HG03280 (cell line): ENCODE results near the gene KRTAP4-11.
"Not testable (repeated sequence)": the region's sequence is repeated elsewhere in the genome, so short reads cannot be mapped to it uniquely, and the experiment has no call there.

Experiments used
- ATAC-seq: cut with Tn5 transposase; IDR thresholded peaks from one replicate; pipeline ENCODE4 v1.9.1; 2021; ENCODE audit warnings: mild to moderate bottlenecking, moderate library complexity; ENCODE audit not compliant: unreplicated experiment

KRTAP4-11 gene

GRCh38 chr17:41125064-41125463, 6.9 kb upstream of the KRTAP4-11 start:
- ATAC-seq = no peak

- not testable (repeated sequence) for ATAC-seq
These were observed 5.8 kb upstream of the KRTAP4-11 start, which contains the start of gene KRTAP4-12 for GRCh38 chr17:41123991-41124371. KRTAP4-12 (minus strand) TSS chr17:41124182; CDS start chr17:41124122, 60 bp downstream.

DNA sequence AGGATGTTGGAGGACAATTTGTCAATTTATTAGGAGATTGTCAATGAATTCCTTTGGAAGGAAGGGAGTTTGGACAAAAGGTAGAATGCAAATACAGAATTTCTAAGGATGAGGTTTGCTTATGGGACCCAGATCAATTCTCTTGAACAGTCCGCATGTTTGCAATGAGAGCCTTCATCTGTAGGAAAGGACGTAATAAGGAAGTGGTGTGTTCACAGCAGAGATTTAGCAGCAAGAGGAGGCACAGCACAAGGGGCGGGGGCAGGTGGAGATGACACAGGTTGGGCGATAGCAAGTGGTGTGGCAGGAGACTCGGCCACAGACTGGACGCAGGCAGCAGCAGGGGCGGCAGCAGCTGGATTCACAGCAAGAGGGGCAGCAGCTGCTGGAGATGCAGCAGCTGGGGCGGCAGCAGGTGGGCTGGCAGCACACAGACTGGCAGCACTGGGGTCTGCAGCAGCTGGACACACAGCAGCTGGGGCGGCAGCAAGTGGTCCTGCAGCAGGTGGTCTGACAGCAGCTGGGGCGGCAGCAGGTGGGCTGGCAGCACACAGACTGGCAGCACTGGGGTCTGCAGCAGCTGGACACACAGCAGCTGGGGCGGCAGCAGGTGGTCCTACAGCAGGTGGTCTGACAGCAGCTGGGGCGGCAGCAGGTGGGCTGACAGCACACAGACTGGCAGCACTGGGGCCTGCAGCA, 5.3 kb upstream of the KRTAP4-11 start:
- not testable (repeated sequence) for ATAC-seq

GRCh38 chr17:41121742-41122141, 3.6 kb upstream of the KRTAP4-11 start:
- ATAC-seq = no peak

DNA sequence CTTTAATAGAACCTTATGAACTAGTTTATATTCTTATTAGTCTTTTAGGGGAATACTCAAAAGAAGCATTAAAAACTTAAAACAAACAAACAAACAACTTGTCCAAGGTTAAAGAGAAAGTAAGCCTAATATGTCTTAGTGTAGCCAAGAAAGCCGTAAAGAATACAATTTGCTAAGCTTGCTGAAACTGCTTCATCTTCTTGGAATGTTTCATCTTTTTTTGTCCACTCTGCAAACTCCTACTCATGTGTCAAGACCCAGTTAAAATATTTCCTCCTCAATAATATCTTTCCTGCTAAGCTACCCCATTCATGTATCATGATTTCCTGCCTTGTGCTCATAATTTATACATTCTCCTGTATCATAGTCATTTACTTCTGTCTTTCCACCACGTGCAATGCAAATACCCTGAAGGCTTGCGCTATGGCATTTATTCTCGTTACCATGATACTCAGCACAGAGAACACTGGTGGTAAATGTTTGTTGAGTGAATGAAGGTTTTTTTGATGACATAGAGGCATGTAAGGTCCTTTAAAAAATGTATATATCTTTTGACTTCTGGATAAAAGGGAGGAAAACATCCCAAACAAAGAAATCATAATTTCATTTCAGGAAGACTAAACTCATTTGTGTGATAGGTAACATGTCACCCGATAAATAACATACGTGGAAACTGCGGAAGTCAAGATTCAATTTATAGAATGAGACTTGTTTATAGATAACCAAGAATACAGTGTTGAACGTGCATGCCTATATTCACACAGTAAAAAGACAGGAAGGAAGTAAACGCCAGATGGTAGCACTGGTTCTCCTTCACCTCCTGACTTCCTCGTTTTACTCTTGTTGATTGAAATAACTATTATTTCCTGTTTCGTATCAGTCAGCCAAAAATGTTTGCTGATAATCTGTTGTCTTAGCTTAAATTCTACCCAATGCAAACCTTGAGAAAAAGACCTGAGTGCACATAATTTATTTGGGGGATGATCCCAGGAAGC, 1.8 kb upstream of the KRTAP4-11 start:
- not testable (repeated sequence) for ATAC-seq

DNA sequence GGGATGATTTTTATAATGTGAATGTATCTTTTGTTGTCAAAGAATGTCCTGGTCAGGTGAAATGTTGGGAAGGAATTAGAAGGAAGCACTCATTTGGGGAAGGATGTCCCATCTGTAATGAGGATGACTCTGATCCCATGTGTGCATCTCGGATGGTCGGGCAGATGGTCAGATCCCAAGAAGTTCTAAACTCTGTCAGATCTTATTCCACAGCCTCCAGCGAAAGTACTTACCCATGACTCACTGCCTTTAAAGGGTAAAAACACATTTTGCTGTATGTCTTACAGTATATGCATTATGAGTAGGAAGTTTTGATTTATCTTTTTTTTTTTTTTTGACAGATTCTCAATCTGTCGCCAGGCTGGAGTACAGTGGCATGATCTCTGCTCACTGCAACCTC, 548 bp upstream of the KRTAP4-11 start:
- ATAC-seq = no peak

DNA sequence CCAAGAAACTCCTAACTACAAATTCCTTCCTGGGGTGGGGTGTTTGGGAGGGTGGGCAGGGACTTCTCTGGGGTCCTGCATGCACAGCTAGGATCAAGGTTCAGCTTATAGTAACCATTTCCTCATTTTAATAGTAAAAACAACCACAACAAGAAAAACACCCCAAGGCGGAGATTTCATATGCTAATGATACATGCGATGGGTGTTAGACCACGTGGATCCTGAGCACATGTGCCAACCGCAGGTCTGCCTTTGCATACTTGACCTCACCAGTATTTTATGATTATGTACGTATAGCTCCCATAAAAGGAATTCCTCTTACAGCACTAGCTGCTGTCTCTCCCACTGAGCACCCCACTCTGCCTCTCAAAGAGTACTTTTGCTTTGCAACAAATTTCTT, 1.9 kb downstream of the KRTAP4-11 start:
- ATAC-seq = no peak

DNA sequence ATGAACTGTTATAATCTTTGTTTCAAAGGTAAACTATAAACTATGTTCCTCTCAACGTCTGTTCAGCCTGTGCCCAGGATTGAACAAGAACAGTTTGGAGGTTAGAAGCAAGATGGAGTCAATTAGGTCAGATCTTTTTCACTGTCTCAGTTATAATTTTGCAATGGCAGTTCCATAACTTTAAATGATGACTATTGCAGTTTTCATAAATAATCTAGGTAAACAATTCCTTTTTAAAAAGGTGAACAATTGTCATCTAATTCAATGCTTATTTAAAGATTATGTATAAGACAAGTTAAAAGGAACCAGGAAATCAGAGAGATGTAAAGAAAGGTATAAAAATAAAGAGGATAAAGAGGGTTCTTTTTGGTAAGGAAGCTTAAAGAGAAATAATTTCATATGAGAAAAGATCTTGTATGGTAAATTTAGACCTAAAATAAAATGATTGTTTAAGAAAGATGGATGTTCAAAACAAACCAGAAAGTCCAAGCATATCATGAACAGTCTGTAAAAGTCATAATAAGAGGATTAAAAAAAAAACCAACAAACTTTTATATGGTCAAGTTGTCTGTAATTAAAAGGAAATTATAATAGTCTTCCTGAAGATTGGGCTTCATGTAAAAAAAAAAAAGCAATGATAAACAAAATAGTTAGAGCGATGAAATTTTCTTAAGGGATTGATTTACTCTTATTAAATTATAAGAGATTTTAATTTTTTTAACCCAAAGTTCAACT, 6.9 kb downstream of the KRTAP4-11 start:
- no peak for ATAC-seq

GRCh38 chr17:41108728-41109386, 9.3 kb downstream of the KRTAP4-11 start:
- not testable (repeated sequence) for ATAC-seq

- ATAC-seq = no peak
These were observed 10.2 kb downstream of the KRTAP4-11 start for GRCh38 chr17:41107941-41108450.

GRCh38 chr17:41105347-41105746, 12.8 kb downstream of the KRTAP4-11 start, which contains the start of gene KRTAP4-9:
KRTAP4-9 (plus strand) TSS chr17:41105389; CDS start chr17:41105389, 0 bp downstream.
- ATAC-seq = not testable (repeated sequence)

DNA sequence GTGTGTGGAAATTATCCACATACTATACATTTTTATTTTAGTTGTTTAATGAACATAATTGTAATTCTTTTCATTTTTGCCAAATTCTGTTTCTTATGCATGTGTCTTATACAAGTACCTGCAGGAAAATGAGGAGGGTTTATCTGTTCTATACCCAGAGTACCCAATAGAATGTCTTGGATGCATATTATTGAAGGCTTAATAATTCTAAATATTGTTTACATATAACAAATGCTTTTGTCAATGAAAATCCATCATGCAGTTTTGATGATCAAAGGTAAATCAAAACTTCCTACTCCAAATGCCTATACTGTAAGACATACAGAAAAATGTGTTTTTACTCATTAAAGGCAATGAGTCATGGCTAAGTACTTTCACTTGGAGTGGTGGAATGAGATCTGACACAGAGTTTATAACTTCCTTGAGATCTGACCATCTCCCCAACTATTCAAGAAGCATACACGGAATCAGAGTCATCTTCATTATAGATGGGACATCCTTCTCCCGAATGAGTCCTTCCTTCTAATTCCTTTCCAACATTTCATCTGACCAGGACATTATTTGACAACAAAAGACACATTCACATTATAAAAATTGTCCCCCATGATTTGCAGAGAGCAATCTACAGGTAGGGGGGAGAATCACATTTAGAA, 13.7 kb downstream of the KRTAP4-11 start:
- ATAC-seq = not testable (repeated sequence)

DNA sequence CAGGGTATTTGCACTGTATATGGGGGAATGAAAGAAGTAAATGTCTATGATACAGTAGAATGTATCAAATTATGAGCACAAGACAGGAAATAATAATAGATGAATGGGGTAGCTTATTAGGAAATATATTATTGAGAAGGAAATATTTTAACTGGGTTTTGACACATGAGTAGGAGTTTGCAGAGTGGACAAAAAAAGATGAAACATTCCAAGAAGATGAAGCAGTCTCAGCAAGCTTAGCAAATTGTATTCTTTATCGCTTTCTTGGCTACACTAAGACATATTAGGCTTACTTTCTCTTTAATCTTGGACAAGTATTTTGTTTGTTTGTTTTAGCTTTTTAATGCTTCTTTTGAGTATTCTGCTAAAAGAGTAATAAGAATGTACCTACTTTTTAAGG, 14.3 kb downstream of the KRTAP4-11 start:
- ATAC-seq = no peak

GRCh38 chr17:41101586-41102259, 16.4 kb downstream of the KRTAP4-11 start, which contains the start of gene KRTAP4-16:
KRTAP4-16 (minus strand) TSS chr17:41102209; CDS start chr17:41102209, 0 bp downstream.
- ATAC-seq = no peak

GRCh38 chr17:41099682-41100480, 18.3 kb downstream of the KRTAP4-11 start:
- ATAC-seq = not testable (repeated sequence)

GRCh38 chr17:41098481-41098880, 19.7 kb downstream of the KRTAP4-11 start:
- no peak for ATAC-seq

- ATAC-seq = no peak
These were observed 20.1 kb downstream of the KRTAP4-11 start, which contains the start of gene KRTAP4-8 for GRCh38 chr17:41098042-41098441. KRTAP4-8 (minus strand) TSS chr17:41098142; CDS start chr17:41098084, 58 bp downstream.

DNA sequence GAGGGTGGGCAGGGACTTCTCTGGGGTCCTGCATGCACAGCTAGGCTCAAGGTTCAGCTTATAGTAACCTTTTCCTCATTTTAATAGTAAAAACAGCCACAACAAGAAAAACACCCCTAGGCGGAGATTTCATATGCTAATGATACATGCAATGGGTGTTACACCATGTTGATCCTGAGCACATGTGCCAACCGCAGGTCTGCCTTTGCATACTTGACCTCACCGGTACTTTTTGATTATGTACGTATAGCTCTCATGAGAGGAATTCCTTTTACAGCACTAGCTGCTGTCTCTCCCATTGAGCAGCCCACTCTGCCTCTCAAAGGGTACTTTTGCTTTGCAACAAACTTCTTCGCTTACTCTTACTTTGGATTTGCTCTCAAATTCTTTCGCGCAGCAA, 22.1 kb downstream of the KRTAP4-11 start:
- ATAC-seq = no peak
